GM19397 (cell line): ENCODE results near the gene TIMM17B.

Source experiments
- ATAC-seq: cut with Tn5 transposase; IDR thresholded peaks from one replicate; pipeline ENCODE4 v1.9.1; 2021; ENCODE audit warnings: mild to moderate bottlenecking, moderate library complexity; ENCODE audit not compliant: unreplicated experiment

TIMM17B gene

GRCh38 chrX:48897625-48898306 lies at the start of gene TIMM17B, which contains the start of gene PQBP1:
TSS of gene TIMM17B (minus strand) at chrX:48897768. CDS start at chrX:48897749, 19 bp downstream.
TSS of gene PQBP1 (plus strand) at chrX:48897930. CDS start at chrX:48898510, 580 bp downstream.
- ATAC-seq: peak; percentile 93

GRCh38 chrX:48945517-48946348 lies 48.2 kb upstream of the TIMM17B start:
- no peak for ATAC-seq

GRCh38 chrX:48942895-48943294 lies 45.3 kb upstream of the TIMM17B start:
- no peak for ATAC-seq

- ATAC-seq: no peak
These were observed 42.9 kb upstream of the TIMM17B start for GRCh38 chrX:48940404-48940955.

GRCh38 chrX:48939524-48940228 lies 42.1 kb upstream of the TIMM17B start:
- no peak for ATAC-seq

GRCh38 chrX:48938721-48939425 lies 41.3 kb upstream of the TIMM17B start:
- ATAC-seq: peak; percentile 41

- peak; percentile 59 for ATAC-seq
These were observed 39.7 kb upstream of the TIMM17B start for GRCh38 chrX:48937054-48937907.

GRCh38 chrX:48936429-48937053 lies 39.0 kb upstream of the TIMM17B start:
- peak; percentile 6 for ATAC-seq

GRCh38 chrX:48935301-48935670 lies 37.7 kb upstream of the TIMM17B start:
- ATAC-seq: no peak

GRCh38 chrX:48934581-48935300 lies 37.2 kb upstream of the TIMM17B start:
- ATAC-seq: no peak

GRCh38 chrX:48933757-48934156 lies 36.2 kb upstream of the TIMM17B start:
- ATAC-seq: no peak

GRCh38 chrX:48927736-48928382 lies 30.3 kb upstream of the TIMM17B start:
- ATAC-seq: no peak

GRCh38 chrX:48927123-48927522 lies 29.6 kb upstream of the TIMM17B start:
- no peak for ATAC-seq

- no peak for ATAC-seq
These were observed 26.7 kb upstream of the TIMM17B start for GRCh38 chrX:48924270-48924669.

- no peak for ATAC-seq
These were observed 26.2 kb upstream of the TIMM17B start for GRCh38 chrX:48923771-48924170.

GRCh38 chrX:48920718-48921104 lies 23.1 kb upstream of the TIMM17B start:
- no peak for ATAC-seq

GRCh38 chrX:48919947-48920717 lies 22.6 kb upstream of the TIMM17B start:
- no peak for ATAC-seq
